GM06990 (cell line): ENCODE results near the gene UFC1.
"Not testable (repeated sequence)": the region's sequence is repeated elsewhere in the genome, so short reads cannot be mapped to it uniquely, and the experiment has no call there.

Source experiments
- DNase-seq: peaks from one replicate; pipeline ENCODE4 v3.0.0-alpha.2; 2011; ENCODE audit not compliant: insufficient read length; ENCODE audit errors: extremely low read depth
- H3K27me3 ChIP-seq: replicated peaks from 2 replicates; pipeline ENCODE4 v1.6.0; 2011; ENCODE audit warnings: low read length; ENCODE audit not compliant: control insufficient read depth, insufficient read depth
- H3K36me3 ChIP-seq: 2 replicates; pipeline ENCODE4 v1.5.1; 2011; ENCODE audit warnings: low read length; ENCODE audit not compliant: control insufficient read depth, insufficient read depth
- H3K4me3 ChIP-seq: replicated peaks from 2 replicates; pipeline ENCODE4 v1.5.1; 2011; ENCODE audit warnings: low read depth, mild to moderate bottlenecking, control low read depth, low read length
- TF ChIP-seq, protein P1 (sequence below): IDR thresholded peaks from 2 replicates; pipeline ENCODE4 v1.5.1; 2011; ENCODE audit warnings: low read length, control low read depth, mild to moderate bottlenecking, inconsistent platforms; ENCODE audit not compliant: insufficient read depth, poor library complexity, severe bottlenecking

UFC1 gene

GRCh38 chr1:161115132-161115711 lies 38.6 kb upstream of the UFC1 start:
- Histone ChIP-seq H3K4me3 (no peak overlapping the region), H3K27me3 (no peaks in the 10 kb centered on the region), H3K36me3 (peaks cover 6% of the 10 kb centered on the region)
- DNase-seq = no peak
- TF ChIP-seq, protein P1, sequence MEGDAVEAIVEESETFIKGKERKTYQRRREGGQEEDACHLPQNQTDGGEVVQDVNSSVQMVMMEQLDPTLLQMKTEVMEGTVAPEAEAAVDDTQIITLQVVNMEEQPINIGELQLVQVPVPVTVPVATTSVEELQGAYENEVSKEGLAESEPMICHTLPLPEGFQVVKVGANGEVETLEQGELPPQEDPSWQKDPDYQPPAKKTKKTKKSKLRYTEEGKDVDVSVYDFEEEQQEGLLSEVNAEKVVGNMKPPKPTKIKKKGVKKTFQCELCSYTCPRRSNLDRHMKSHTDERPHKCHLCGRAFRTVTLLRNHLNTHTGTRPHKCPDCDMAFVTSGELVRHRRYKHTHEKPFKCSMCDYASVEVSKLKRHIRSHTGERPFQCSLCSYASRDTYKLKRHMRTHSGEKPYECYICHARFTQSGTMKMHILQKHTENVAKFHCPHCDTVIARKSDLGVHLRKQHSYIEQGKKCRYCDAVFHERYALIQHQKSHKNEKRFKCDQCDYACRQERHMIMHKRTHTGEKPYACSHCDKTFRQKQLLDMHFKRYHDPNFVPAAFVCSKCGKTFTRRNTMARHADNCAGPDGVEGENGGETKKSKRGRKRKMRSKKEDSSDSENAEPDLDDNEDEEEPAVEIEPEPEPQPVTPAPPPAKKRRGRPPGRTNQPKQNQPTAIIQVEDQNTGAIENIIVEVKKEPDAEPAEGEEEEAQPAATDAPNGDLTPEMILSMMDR = no peak

DNA sequence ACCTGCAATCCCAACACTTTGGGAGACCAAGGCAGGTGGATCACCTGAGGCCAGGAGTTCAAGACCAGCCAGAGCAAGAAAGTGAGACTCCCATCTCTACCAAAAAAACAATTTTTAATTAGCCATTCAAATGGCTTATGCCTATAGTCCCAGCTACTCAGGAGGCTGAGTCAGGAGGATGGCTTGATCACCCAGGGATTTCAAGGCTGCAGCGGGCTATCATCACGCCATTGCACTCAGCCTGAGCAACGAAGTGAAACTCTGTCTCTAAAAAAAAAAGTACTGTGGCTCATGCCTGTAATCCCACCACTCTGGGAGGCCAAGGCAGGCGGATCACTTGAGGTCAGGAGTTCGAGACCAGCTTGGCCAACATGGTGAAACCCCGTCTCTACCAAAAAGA lies 37.8 kb upstream of the UFC1 start:
- not testable (repeated sequence) for H3K27me3 ChIP-seq, DNase-seq, H3K4me3 ChIP-seq
- H3K36me3 ChIP-seq = peaks cover 12% of the 10 kb centered on the region

- Histone ChIP-seq H3K36me3 (peaks cover 19% of the 10 kb centered on the region), H3K27me3 (no peaks in the 10 kb centered on the region), H3K4me3 (peak within 1 kb of the TSS; percentile 80)
- TF ChIP-seq, protein P1 = no peak
- peak; percentile 89 for DNase-seq
These were observed 35.8 kb upstream of the UFC1 start, which contains the start of the genes NIT1 and PFDN2 for GRCh38 chr1:161117759-161118581. NIT1 (plus strand) TSS chr1:161118105; CDS start chr1:161118177, 72 bp downstream. PFDN2 (minus strand) TSS chr1:161118037; CDS start chr1:161118026, 11 bp downstream.

DNA sequence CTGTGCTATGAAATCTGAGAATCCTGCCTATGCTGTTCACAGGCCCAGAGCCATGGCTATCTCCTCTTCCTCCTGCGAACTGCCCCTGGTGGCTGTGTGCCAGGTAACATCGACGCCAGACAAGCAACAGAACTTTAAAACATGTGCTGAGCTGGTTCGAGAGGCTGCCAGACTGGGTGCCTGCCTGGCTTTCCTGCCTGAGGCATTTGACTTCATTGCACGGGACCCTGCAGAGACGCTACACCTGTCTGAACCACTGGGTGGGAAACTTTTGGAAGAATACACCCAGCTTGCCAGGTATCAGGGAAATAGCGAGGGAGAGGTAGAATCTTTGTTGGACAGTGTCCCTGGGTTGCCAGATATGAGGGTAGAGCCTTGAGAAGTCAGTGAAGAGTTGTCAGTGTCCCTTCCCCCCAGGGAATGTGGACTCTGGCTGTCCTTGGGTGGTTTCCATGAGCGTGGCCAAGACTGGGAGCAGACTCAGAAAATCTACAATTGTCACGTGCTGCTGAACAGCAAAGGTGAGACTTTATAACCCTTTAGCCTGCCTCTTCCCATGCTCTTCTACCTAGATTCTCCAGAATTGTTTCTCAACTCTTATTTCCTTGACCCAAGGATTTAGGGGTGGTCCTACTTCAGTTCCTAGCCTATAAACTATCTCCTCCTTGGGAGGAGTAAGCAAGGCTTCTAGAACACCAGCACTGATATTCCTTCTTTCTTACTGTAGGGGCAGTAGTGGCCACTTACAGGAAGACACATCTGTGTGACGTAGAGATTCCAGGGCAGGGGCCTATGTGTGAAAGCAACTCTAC lies 34.5 kb upstream of the UFC1 start:
- Histone ChIP-seq H3K27me3 (no peaks in the 10 kb centered on the region), H3K4me3 (peak overlapping the region; percentile 80), H3K36me3 (peaks cover 28% of the 10 kb centered on the region)
- TF ChIP-seq, protein P1 = peak; percentile 56
- DNase-seq = peak; percentile 36

- peaks cover 28% of the 10 kb centered on the region for H3K36me3 ChIP-seq
- TF ChIP-seq, protein P1 = no peak
- DNase-seq = no peak
These were observed 32.6 kb upstream of the UFC1 start for GRCh38 chr1:161121042-161121650.

More at GRCh38 chr1:161121042-161121650, 32.6 kb upstream of the UFC1 start:
- no peaks in the 10 kb centered on the region for H3K27me3 ChIP-seq
- no peak overlapping the region for H3K4me3 ChIP-seq
